ENCODE results near the gene NPTN.

The NPTN gene

GRCh38 chr15:73628976-73629797 lies 4.0 kb downstream of the NPTN start:
- Histone ChIP-seq H4K20me1 (ENCODE audit: insufficient read depth, low read length) (peaks cover 5% of the 10 kb centered on the region; the same call in 1 of the 2 replicates), H3K27me3 (replicated peaks; ENCODE audit: insufficient read depth, low read length) (no peaks in the 10 kb centered on the region), H2AFZ (ENCODE audit: low read length) (no peak overlapping the region), H3K9me3 (replicated peaks; ENCODE audit: insufficient read depth, low read length) (no peaks in the 10 kb centered on the region), H3K4me1 (ENCODE audit: low read length) (peaks cover 23% of the 10 kb centered on the region), H3F3A (ENCODE audit: insufficient read depth, low read length) (0 out of 2 replicates have a peak, but pooled peaks cover 9% of the 10 kb centered on the region), H3K4me3 (ENCODE audit: low read length) (no peak overlapping the region), H3K27ac (ENCODE audit: low read length) (no peak overlapping the region), H3K79me2 (ENCODE audit: low read length) (peaks cover 86% of the 10 kb centered on the region), H3K9ac (ENCODE audit: low read length) (no peak overlapping the region), H3K4me2 (ENCODE audit: low read depth, low read length) (no peak overlapping the region), H3K36me3 (replicated peaks; ENCODE audit: insufficient read depth, low read length) (no peaks in the 10 kb centered on the region), H3K9me2 (replicated peaks; ENCODE audit: insufficient read depth, low read length) (no peaks in the 10 kb centered on the region)
- DNase-seq: no peak
- TF ChIP-seq EZH2 (optimal IDR thresholded peaks at IDR 0.05; ENCODE audit: low read depth, low read length) (no peak), EZH2phosphoT487 (IDR thresholded peaks at IDR 0.05; ENCODE audit: low read length) (no peak)
- TF ChIP-seq, protein P1, sequence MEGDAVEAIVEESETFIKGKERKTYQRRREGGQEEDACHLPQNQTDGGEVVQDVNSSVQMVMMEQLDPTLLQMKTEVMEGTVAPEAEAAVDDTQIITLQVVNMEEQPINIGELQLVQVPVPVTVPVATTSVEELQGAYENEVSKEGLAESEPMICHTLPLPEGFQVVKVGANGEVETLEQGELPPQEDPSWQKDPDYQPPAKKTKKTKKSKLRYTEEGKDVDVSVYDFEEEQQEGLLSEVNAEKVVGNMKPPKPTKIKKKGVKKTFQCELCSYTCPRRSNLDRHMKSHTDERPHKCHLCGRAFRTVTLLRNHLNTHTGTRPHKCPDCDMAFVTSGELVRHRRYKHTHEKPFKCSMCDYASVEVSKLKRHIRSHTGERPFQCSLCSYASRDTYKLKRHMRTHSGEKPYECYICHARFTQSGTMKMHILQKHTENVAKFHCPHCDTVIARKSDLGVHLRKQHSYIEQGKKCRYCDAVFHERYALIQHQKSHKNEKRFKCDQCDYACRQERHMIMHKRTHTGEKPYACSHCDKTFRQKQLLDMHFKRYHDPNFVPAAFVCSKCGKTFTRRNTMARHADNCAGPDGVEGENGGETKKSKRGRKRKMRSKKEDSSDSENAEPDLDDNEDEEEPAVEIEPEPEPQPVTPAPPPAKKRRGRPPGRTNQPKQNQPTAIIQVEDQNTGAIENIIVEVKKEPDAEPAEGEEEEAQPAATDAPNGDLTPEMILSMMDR (IDR thresholded peaks at IDR 0.05; ENCODE audit: low read length): no peak

GRCh38 chr15:73628102-73628501 lies 5.1 kb downstream of the NPTN start:
- Histone ChIP-seq H3K9ac (ENCODE audit: low read length) (no peak overlapping the region), H4K20me1 (ENCODE audit: insufficient read depth, low read length) (peaks cover 5% of the 10 kb centered on the region; the same call in 1 of the 2 replicates), H3K9me3 (replicated peaks; ENCODE audit: insufficient read depth, low read length) (no peaks in the 10 kb centered on the region), H2AFZ (ENCODE audit: low read length) (no peak overlapping the region), H3K27ac (ENCODE audit: low read length) (no peak overlapping the region), H3F3A (ENCODE audit: insufficient read depth, low read length) (0 out of 2 replicates have a peak, but pooled peaks cover 9% of the 10 kb centered on the region), H3K4me2 (ENCODE audit: low read depth, low read length) (no peak overlapping the region), H3K9me2 (replicated peaks; ENCODE audit: insufficient read depth, low read length) (no peaks in the 10 kb centered on the region), H3K4me1 (ENCODE audit: low read length) (peaks cover 21% of the 10 kb centered on the region), H3K36me3 (replicated peaks; ENCODE audit: insufficient read depth, low read length) (no peaks in the 10 kb centered on the region), H3K4me3 (ENCODE audit: low read length) (no peak overlapping the region), H3K27me3 (replicated peaks; ENCODE audit: insufficient read depth, low read length) (no peaks in the 10 kb centered on the region), H3K79me2 (ENCODE audit: low read length) (peaks cover 97% of the 10 kb centered on the region)
- TF ChIP-seq EZH2 (optimal IDR thresholded peaks at IDR 0.05; ENCODE audit: low read depth, low read length) (no peak), EZH2phosphoT487 (IDR thresholded peaks at IDR 0.05; ENCODE audit: low read length) (no peak)
- TF ChIP-seq, protein P1 (IDR thresholded peaks at IDR 0.05; ENCODE audit: low read length): no peak
- DNase-seq: no peak

DNA sequence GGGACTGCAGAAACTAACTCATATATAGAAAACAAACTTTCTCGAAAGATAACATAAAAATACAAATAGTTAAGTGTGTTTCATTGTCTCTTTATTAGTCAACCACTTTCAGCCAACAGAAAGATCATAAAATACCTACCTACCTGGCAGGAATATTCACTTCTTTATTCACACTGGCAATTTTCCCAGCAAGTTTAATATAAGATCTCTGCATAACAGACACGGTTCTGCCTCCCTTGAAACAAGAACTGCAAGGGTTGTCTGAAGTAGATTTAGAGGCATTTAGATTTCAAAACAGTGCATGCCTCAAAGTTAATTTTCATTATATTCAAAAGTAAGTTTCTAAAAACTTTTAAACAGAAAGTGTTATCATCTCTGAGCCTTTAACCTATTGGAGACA lies 7.1 kb downstream of the NPTN start:
- H3K27ac ChIP-seq (ENCODE audit: low read length): no peak overlapping the region
- H3K9ac ChIP-seq (ENCODE audit: low read length): no peak overlapping the region
- no peak overlapping the region for H2AFZ ChIP-seq (ENCODE audit: low read length)
- no peak for DNase-seq
- H3F3A ChIP-seq (ENCODE audit: insufficient read depth, low read length): 0 out of 2 replicates have a peak, but pooled peaks cover 3% of the 10 kb centered on the region
- no peaks in the 10 kb centered on the region for H3K9me2 ChIP-seq (replicated peaks; ENCODE audit: insufficient read depth, low read length)
- H3K27me3 ChIP-seq (replicated peaks; ENCODE audit: insufficient read depth, low read length): no peaks in the 10 kb centered on the region
- no peaks in the 10 kb centered on the region for H3K36me3 ChIP-seq (replicated peaks; ENCODE audit: insufficient read depth, low read length)
- H3K79me2 ChIP-seq (ENCODE audit: low read length): peaks cover 99% of the 10 kb centered on the region
- H4K20me1 ChIP-seq (ENCODE audit: insufficient read depth, low read length): peaks cover 5% of the 10 kb centered on the region
- TF ChIP-seq EZH2 (optimal IDR thresholded peaks at IDR 0.05; ENCODE audit: low read depth, low read length): no peak
- TF ChIP-seq EZH2phosphoT487 (IDR thresholded peaks at IDR 0.05; ENCODE audit: low read length): no peak
- TF ChIP-seq, protein P1 (IDR thresholded peaks at IDR 0.05; ENCODE audit: low read length): no peak
- no peaks in the 10 kb centered on the region for H3K9me3 ChIP-seq (replicated peaks; ENCODE audit: insufficient read depth, low read length)
- no peak overlapping the region for H3K4me3 ChIP-seq (ENCODE audit: low read length)
- H3K4me2 ChIP-seq (ENCODE audit: low read depth, low read length): no peak overlapping the region
- peaks cover 12% of the 10 kb centered on the region for H3K4me1 ChIP-seq (ENCODE audit: low read length)
